Colonic mucosa (tissue), 4 donors: ENCODE measurements around the gene ZNF337. TPM values are rescaled to one million over a fixed set of nuclear protein-coding genes. Genes with fewer than 3 reads are reported as not detected.
"Not testable (repeated sequence)": the region's sequence is repeated elsewhere in the genome, so short reads cannot be mapped to it uniquely, and the experiment has no call there.

Experiments used
- DNase-seq: peaks from one replicate; pipeline ENCODE4 v3.0.0-alpha.2; 2020
- H3K27ac ChIP-seq: fragments of 200-600 bp; one replicate; pipeline ENCODE4 v1.8.0; 2021
- H3K27me3 ChIP-seq: fragments of 200-600 bp; one replicate; pipeline ENCODE4 v1.8.0; 2021
- H3K36me3 ChIP-seq: fragments of 200-600 bp; one replicate; pipeline ENCODE4 v1.8.0; 2021
- H3K4me1 ChIP-seq: fragments of 200-600 bp; one replicate; pipeline ENCODE4 v1.8.0; 2021; ENCODE audit warnings: mild to moderate bottlenecking
- H3K4me3 ChIP-seq: fragments of 200-600 bp; one replicate; pipeline ENCODE4 v1.8.0; 2021
- H3K9ac ChIP-seq, 2 donors: one replicate each; pipeline ENCODE4 v1.7.0; 2013; ENCODE audit warnings: control low read depth in 2 of 2, low read depth in 2 of 2, low read length in 2 of 2
- H3K9me3 ChIP-seq: fragments of 200-600 bp; one replicate; pipeline ENCODE4 v1.8.0; 2021
- CTCF ChIP-seq: fragments of 200-600 bp; IDR thresholded peaks from one replicate; pipeline ENCODE4 v1.8.0; 2022; ENCODE audit warnings: antibody characterized with exemption, mild to moderate bottlenecking
- intact Hi-C: fragments of 100-400 bp; cut with DNase I; formaldehyde crosslinking; loops from one replicate; pipeline ENCODE4 v1.14.1; 2022
- total RNA-seq, 2 donors: library from RNA; stranded (reverse); fragmentation: NEBNext Ultra II Directional in 1 of 2; extraction: Animal tissue kit (Norgen Biotek cat#: 25700) in 1 of 2; gene quantifications; one replicate each; pipeline ENCODE4 v1.2.1, GENCODE V29; 2021
- donor health status: healthy.
- donor health status: DM: no; HTN: no; CAD: no.
- donor health status: DM: no; HTN: no; CAD: no.

ZNF337 gene
- total RNA-seq, 2 donors from 2014 or later = 6.2 to 6.7 TPM

- Histone ChIP-seq H3K9ac (no peak overlapping the region), H3K4me1 (peaks cover 5% of the 10 kb centered on the region), H3K36me3 (no peaks in the 10 kb centered on the region), H3K27me3 (no peaks in the 10 kb centered on the region), H3K27ac (no peak overlapping the region), H3K4me3 (no peak overlapping the region), H3K9me3 (no peaks in the 10 kb centered on the region)
- intact Hi-C loops = loop anchor here (5.0 kb wide), 1 partner anchor 70 kb away; the partner anchor contains the start of gene NANP
- no peak for TF ChIP-seq CTCF
- DNase-seq = no peak
Measured at GRCh38 chr20:25692499-25692898, 4.2 kb downstream of the ZNF337 start.

- no peak overlapping the region for H3K27ac ChIP-seq
- DNase-seq = no peak
- peaks cover 1% of the 10 kb centered on the region for H3K4me1 ChIP-seq
- no peak overlapping the region for H3K4me3 ChIP-seq
- H3K9ac ChIP-seq = no peak overlapping the region
- no peaks in the 10 kb centered on the region for H3K9me3 ChIP-seq
- intact Hi-C loops = loop anchor here (5.0 kb wide), 1 partner anchor 68 kb away; the partner anchor contains the start of gene NANP
- no peak for TF ChIP-seq CTCF
- no peaks in the 10 kb centered on the region for H3K36me3 ChIP-seq
- no peaks in the 10 kb centered on the region for H3K27me3 ChIP-seq
Measured at GRCh38 chr20:25690427-25690826, 6.2 kb downstream of the ZNF337 start.

- no peak overlapping the region for H3K27ac ChIP-seq
- H3K4me3 ChIP-seq = no peak overlapping the region
- DNase-seq = no peak
- H3K27me3 ChIP-seq = no peaks in the 10 kb centered on the region
- intact Hi-C loops = no loop called here
- H3K9ac ChIP-seq = no peak overlapping the region
- H3K4me1 ChIP-seq = no peaks in the 10 kb centered on the region
- no peaks in the 10 kb centered on the region for H3K36me3 ChIP-seq
- TF ChIP-seq CTCF = no peak
- H3K9me3 ChIP-seq = no peaks in the 10 kb centered on the region
Measured at GRCh38 chr20:25686081-25687067, 10.3 kb downstream of the ZNF337 start.

- no peak overlapping the region for H3K9ac ChIP-seq
- H3K27me3 ChIP-seq = no peaks in the 10 kb centered on the region
- no peaks in the 10 kb centered on the region for H3K36me3 ChIP-seq
- H3K27ac ChIP-seq = no peak overlapping the region
- no peak for DNase-seq
- intact Hi-C loops = no loop called here
- H3K9me3 ChIP-seq = no peaks in the 10 kb centered on the region
- no peak overlapping the region for H3K4me3 ChIP-seq
- TF ChIP-seq CTCF = no peak
- H3K4me1 ChIP-seq = no peaks in the 10 kb centered on the region
Measured at GRCh38 chr20:25685276-25686080, 11.2 kb downstream of the ZNF337 start.

- H3K27ac ChIP-seq, H3K9ac ChIP-seq, H3K4me1 ChIP-seq, H3K9me3 ChIP-seq, intact Hi-C loops, H3K36me3 ChIP-seq, H3K4me3 ChIP-seq, DNase-seq, H3K27me3 ChIP-seq: not testable (repeated sequence)
Measured at GRCh38 chr20:25683826-25684225, 12.8 kb downstream of the ZNF337 start.
